T-helper 1 cell (primary cell): Measurements from ENCODE around the gene ARRB1.

Experiments
- DNase-seq, 5 donors: peaks; one replicate each; pipeline ENCODE4 v3.0.0-alpha.2; 2012 to 2020

The ARRB1 gene

DNA sequence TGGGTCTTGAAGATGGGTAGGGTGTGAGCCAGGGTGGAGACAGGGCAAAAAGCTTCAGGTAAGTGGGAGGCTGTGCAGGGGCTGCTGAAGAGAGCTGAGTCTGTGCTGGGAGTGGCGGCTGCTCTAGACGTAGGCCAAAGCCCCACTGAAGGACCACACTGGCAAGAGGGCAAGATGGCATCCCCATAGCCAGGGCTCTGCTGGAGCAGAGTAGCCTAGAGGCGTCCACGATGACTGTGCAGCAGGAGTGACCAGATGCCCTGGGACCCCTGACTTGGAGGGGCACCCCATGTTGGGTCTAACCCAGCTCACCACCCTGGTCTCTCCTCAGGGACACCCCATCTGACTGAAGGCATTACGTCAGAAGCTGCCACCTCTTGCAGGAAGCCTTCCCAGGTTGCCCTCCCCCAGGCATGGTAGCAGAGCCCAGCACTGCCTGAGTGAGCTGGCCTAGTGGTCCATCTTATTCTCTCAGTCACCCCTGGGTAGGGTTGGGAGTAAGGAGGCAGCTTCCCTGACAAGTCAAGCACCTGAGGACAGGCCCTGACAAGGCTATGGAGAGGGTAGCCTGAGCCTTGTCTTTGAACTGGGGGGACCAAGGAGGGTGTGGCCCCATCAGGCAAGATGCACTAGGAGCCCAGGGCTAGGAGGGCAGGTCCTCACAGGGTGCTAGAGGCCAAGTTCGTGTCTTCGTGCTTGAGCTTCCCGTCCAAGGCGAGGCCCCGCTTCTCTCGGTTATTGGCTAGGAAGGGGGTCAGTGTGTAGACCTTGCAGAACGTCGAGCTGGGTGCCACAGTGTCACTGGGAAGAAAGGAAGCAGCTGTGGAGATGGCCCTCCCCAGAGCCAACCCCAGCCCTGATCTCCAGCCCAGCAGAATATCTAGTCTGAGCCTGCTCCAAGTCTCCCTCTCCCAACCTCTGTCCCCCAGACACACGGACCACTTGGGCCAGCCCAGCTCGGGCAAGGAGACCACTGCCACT, 77.8 kb downstream of the ARRB1 start:
- DNase-seq = no peak

DNA sequence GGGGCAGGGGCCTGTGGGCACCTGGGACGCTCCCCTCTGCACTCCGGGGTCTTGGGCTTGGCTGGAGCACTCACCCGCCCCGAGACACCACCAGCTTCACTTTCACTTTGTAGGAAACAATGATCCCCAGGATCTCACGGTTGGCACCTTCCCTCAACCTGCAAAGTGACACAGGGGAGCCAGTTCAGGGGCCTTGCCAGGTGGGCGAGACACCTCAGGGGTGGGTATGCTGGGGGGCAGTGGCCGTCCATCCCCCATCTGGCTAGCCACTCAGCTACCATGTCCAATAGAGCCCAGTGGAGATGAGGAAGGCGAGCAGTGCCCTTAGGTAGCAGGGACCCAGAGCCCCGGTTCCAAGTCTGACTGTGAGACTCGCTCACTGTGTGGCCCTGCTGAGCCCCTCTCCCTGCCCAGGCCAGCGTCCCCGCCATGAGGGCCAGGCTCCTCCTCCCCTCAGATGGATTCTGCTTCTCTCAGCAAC, 78.6 kb downstream of the ARRB1 start:
- DNase-seq = no peak

- DNase-seq = no peak
Measured at GRCh38 chr11:75272391-75272790, 79.1 kb downstream of the ARRB1 start.

DNA sequence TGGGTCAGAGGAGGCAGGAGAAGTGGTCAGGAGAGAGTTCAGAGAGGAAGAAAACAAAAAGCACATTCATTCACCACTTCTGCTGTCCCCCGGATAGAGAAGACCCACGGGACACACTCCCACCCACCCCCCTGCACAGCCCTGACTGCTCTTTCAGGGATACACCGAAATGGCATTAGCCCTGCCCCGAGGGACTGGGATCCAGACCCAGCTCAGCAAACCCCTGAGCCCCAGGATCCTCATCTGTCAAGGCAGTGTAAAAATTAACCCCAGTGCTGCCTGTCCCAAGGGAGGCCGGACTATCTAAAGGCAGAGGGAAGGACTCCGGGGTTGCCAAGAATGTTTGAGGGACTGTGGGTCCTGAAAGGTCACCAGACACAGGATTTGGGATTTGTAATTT, 79.7 kb downstream of the ARRB1 start:
- DNase-seq = no peak

DNA sequence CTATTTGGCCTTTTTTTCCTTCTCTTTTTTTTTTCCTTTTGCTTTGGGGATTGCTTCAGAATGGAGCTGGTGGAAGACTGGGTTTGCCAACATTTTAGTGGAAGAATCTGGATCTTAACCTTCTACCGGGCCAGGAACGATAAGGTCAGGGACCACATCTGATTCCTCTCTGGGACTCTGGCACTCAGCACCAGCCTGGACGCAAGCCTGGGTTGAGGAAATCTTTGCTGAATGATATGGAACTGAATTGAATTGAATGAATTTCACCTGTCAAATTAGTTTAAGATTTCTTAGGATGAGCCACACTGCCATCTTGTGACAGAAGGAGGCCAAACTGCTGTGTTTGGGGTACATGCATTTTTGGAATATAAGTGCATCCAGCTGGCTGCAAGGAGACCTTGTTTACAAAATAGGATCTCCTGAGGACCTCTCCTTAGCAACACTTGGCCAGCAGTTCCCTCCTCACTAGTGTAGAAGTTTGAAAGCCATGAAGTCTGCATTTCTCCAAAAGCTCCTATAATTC, 80.5 kb downstream of the ARRB1 start:
- DNase-seq = peak in 2 of 5 donors; percentile 15 to 37

DNA sequence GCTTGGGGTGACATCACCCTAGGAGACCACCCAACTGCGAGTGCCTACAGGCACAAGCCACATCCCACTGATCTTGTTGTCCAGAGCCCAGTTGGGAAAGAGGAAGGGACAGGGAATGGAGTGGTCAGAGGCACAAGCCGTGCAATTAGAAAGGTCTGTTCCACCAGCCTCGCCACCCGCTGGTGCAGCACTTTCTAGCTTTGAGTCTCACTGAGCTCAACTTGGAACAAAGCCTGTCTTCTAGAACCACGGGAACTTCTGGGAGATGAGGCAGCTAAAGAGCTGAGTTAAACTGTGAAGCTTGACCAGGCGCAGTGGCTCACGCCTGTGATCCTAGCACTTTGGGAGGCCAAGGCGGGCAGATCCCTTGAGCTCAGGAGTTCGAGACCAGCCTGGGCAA, 81.6 kb downstream of the ARRB1 start:
- no peak for DNase-seq

- no peak for DNase-seq
Measured at GRCh38 chr11:75269367-75269660, 82.1 kb downstream of the ARRB1 start.

- DNase-seq = no peak
Measured at GRCh38 chr11:75268626-75269366, 82.7 kb downstream of the ARRB1 start.

- DNase-seq = no peak
Measured at GRCh38 chr11:75267171-75267970, 84.1 kb downstream of the ARRB1 start.

- no peak for DNase-seq
Measured at GRCh38 chr11:75265851-75266531, 85.5 kb downstream of the ARRB1 start.

- no peak for DNase-seq
Measured at GRCh38 chr11:75264971-75265370, 86.5 kb downstream of the ARRB1 start.

DNA sequence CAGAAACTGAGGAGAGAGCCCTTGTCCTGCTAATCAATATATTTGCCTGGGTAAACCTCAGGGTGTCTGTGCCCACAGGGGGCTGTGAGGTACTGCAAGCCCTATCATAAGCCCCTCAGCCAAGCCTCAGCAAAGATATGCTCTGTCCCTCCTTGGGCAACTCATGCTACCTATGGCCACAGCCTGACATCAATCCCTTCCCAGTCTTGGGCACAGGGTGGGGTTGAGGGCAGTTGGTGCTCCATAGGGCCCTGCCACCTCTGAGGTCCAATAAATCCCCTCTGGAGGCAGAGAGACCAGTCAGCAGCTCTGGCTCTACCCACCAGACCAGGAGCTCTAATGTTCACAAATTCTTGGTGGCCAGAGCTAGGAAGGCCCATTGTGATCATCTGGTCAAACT, 87.1 kb downstream of the ARRB1 start:
- DNase-seq = no peak

DNA sequence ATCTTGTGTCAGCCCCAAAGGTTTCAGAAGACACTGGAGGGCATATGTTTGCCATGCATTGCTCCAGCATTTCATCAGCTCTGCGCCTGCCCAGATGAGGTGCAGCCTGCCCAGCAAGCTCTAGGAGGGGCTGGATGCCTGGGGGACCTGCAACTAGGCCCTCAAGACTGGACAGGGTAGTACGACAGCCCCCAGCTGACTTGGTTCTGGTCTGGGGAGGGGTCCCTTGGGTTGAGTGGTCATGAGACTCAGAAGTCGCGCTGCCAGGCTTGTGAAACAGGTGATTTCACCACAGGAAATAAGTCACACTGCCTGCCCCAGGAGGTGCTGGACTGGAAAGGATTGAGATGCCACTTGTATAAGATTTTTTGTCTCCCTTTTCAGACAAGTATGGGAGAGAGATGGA, 87.5 kb downstream of the ARRB1 start:
- DNase-seq = peak in 1 of 5 donors; percentile 36

DNA sequence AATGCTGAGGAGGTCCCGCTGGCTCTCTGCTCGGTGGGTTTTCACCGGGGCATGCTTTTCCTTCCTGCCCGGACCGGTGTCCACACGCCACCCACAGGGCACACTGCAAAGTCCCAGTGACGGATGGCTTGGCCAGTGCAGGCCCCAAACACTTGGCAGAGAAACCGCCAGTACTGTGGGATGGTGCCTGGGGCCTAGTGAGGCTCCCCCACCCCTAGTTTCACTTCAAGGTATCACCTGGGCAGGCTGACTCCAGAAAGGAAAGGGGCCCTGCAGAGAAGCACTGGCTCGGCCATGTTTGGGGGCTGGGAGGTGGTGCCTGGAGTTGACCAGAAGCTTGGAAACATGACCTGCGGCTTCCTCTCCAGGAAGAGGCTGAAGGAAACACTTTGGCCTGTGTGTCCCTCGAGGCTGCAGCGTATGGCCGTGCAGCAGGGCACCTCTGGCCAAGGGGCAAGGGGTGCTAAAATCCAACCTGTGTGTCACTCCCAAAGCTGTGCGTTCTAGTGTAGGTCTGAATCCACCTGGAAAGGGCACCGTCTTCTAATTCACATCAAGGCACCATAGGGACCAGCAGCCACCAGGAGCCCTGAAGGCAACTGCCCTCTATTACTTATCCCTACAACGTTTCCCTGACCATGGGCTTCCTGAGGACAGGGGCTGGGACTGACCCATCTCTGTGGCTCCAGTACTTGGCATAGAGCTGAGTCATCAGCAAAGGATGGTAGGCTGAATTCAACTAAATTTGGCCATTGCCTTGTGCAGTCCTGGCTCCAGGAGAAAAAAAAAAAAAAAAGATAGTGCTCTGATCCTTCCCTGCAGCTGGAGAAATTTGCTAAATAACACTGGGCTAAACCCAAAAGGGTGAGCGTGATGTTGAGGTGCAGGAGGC, 88.3 kb downstream of the ARRB1 start:
- DNase-seq = no peak

DNA sequence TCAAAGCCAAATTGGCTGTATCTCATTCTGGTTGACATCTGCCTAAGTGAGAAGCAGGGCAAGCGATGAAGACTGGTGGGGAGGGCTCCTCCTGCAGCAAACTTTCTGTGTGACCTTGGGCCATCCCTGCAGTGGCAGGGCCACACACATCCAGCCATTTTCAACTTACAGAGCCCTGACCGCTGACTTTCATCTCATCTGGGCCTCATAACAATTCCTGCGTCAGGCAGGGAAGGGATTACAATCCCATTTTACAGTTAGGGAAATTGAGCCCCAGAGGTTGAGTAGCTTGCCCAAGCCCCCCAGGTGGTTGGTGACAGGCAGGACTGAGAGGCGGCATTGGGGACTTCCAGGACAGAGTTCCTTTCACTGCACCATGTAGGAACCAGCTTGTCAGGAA, 89.0 kb downstream of the ARRB1 start:
- DNase-seq = no peak

DNA sequence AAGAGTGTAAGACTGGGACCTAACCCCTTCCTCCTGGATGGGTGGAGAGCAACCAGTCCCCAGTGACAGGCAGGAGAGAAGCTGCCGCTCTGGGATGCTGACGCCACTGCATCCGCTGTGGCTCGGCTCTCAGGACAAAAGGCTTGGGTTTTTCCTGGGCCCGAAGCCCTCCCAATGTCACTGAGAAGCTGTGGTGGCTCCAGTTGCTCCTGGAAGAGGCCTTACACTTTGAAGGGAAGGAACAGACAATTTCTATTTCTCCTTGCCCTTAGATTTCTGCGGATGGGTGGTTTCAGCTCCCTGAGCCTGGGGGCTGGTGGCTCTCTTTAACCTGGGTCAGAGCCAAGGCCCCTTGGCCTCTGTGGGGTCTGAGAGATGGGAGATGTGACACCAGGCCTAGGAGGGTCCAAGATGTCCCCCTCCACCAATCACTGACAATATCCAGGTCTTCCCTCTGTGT, 89.5 kb downstream of the ARRB1 start:
- no peak for DNase-seq

DNA sequence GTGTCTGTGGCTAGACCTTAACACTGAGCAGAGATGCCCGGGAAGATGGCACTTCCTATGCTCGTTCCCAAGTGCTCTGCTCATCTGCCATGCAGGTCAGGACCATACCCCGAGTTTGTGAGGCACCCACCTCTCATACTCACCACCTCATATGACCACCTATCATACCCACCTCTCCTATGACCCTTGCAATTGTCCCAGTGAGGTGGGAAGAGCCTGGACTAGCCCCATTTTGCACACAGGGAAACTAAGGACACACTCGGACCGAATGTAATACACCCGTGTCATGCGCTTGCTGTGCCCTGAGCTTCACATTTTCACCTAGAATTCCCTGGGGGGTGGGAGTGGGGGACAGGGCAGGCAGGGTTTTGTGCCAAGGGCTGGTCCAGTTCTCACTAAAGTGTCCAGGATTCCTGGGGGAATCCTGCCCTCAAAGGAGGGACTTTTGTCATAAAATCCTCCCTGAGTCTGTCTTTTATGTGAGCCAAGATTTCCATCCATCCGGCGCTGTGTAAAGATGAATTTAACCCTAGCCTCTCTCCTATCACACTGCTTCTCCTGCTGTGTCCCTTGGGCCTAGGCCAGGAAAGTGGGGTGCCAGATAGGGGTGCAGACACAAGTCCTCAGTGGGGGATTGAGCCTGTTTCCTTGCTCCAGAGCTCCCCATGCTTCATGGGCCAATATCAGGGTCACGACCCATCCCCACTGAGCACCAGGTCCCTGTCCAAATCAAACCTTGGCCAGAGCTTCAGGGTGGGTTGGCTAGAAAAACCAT, 90.9 kb downstream of the ARRB1 start:
- no peak for DNase-seq

GRCh38 chr11:75254326-75254725, 97.1 kb downstream of the ARRB1 start:
- no peak for DNase-seq

- peak in 1 of 5 donors; percentile 1 for DNase-seq
Measured at GRCh38 chr11:75249704-75250103, 101.8 kb downstream of the ARRB1 start.

GRCh38 chr11:75248924-75249256, 102.6 kb downstream of the ARRB1 start:
- no peak for DNase-seq
